ENCODE results near the gene OR5AU1. TPM values are rescaled to one million over a fixed set of nuclear protein-coding genes. Genes with fewer than 3 reads are reported as not detected.
"Not testable (repeated sequence)": the region's sequence is repeated elsewhere in the genome, so short reads cannot be mapped to it uniquely, and the experiment has no call there.

The OR5AU1 gene
- total RNA-seq, 1 donor from 2014 or later, result not detected

DNA sequence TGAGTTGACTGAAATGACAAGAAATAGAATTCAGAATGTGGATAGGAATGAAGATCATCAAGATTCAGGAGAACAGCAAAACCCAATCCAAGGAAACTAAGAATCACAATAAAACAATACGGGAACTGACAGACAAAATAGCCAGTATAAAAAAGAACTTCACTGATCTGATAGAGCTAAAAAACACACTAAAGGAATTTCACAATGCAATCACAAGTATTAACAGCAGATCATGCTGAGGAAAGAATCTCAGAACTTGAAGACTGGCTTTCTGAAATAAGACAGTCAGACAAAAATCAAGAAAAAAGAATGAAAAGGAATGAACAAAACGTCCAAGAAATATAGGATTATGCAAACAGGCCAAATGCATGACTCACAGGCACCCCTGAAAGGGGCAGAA is 15.3 kb upstream of the OR5AU1 start:
- Histone ChIP-seq H3K36me3 (ENCODE audit: control insufficient read depth in 3 of 3, insufficient read depth in 3 of 3, low read length in 3 of 3) (no peaks in the 10 kb centered on the region), H3K9ac (ENCODE audit: low read depth in 1 of 3, low read length in 3 of 3) (no peak overlapping the region), H3K4me1 (ENCODE audit: control insufficient read depth in 3 of 3, insufficient read depth in 3 of 3, low read length in 3 of 3) (no peaks in the 10 kb centered on the region), H3K4me3 (ENCODE audit: low read length in 3 of 3) (no peak overlapping the region), H3K27me3 (ENCODE audit: control insufficient read depth in 3 of 3, insufficient read depth in 3 of 3, low read length in 3 of 3) (peaks cover 0 to 13% (median 3%) of the 10 kb centered on the region in 3 donors), H3K9me3 (ENCODE audit: control insufficient read depth in 3 of 3, low read length in 3 of 3) (no peaks in the 10 kb centered on the region), H3K27ac (ENCODE audit: low read depth, low read length) (no peak overlapping the region)

DNA sequence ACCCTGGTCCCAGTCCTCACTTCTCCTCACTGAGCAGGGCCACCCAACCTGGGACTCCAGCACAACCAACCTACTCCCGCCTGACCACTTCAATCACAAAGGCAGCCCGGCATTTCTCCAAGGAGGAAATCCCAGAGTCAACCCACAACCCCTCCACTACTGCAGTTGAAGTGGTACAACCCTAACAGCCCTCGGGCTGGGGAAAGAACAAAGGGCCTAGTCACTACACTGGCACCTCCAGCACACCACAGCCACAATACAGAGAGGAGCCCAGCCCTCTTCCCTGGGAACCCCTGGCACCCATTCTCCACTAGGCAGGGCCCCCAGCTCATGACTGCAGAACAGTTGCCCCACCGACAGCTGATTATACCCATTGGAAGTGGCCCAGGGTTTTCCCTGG is 13.7 kb upstream of the OR5AU1 start:
- no peaks in the 10 kb centered on the region for H3K36me3 ChIP-seq (ENCODE audit: control insufficient read depth in 3 of 3, insufficient read depth in 3 of 3, low read length in 3 of 3)
- H3K27me3 ChIP-seq (ENCODE audit: control insufficient read depth in 3 of 3, insufficient read depth in 3 of 3, low read length in 3 of 3), result peaks cover 0 to 13% (median 3%) of the 10 kb centered on the region in 3 donors
- H3K9me3 ChIP-seq (ENCODE audit: control insufficient read depth in 3 of 3, low read length in 3 of 3), result no peaks in the 10 kb centered on the region
- H3K4me3 ChIP-seq (ENCODE audit: low read length in 3 of 3), result no peak overlapping the region
- no peak overlapping the region for H3K27ac ChIP-seq (ENCODE audit: low read depth, low read length)
- H3K4me1 ChIP-seq (ENCODE audit: control insufficient read depth in 3 of 3, insufficient read depth in 3 of 3, low read length in 3 of 3), result no peaks in the 10 kb centered on the region
- no peak overlapping the region for H3K9ac ChIP-seq (ENCODE audit: low read depth in 1 of 3, low read length in 3 of 3)

DNA sequence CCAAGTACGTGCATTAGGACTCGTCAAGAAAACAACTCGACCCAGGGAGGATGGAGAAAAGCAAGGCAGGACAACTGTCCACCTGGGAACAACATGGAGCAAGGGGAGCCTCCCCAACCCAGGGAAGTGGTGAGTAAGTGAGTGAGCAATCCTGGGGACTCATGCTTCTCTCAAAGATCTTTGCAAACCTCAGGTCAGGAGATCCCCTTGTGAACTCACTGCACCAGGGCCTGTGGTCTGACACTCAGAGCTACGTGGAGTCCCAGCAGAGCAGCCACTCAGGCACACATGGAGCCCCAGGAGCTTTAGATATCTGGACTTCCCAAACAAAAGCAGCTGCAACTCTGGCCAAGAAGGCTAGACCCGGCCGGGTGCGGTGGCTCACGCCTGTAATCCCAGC is 12.2 kb upstream of the OR5AU1 start:
- Histone ChIP-seq H3K9ac (ENCODE audit: low read depth in 1 of 3, low read length in 3 of 3) (no peak overlapping the region), H3K4me3 (ENCODE audit: low read length in 3 of 3) (no peak overlapping the region), H3K9me3 (ENCODE audit: control insufficient read depth in 3 of 3, low read length in 3 of 3) (no peaks in the 10 kb centered on the region), H3K36me3 (ENCODE audit: control insufficient read depth in 3 of 3, insufficient read depth in 3 of 3, low read length in 3 of 3) (no peaks in the 10 kb centered on the region), H3K4me1 (ENCODE audit: control insufficient read depth in 3 of 3, insufficient read depth in 3 of 3, low read length in 3 of 3) (no peaks in the 10 kb centered on the region), H3K27me3 (ENCODE audit: control insufficient read depth in 3 of 3, insufficient read depth in 3 of 3, low read length in 3 of 3) (peaks cover under 1 to 13% (median 3%) of the 10 kb centered on the region in 3 donors), H3K27ac (ENCODE audit: low read depth, low read length) (no peak overlapping the region)

DNA sequence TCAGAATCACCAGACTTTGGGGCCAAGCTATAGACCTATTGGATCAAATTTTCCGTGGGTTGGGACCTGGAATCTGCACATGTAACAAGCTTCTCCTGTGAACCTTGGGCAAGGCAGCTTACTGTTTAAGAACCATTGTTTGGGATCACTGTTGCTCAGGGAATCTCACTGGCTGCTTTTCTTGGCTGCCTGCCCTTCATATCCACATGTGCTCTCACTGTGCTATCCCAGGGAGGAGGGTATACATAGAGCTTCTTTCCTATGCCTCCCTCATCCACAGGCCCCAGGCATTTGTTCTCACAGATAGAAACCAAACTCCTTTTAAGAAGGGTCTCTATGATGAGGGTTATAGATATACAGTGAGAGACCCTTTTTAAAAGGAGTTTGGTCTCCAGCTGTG is 9.8 kb upstream of the OR5AU1 start:
- H3K27ac ChIP-seq (ENCODE audit: low read depth, low read length); H3K4me3 ChIP-seq (ENCODE audit: low read length in 3 of 3); H3K4me1 ChIP-seq (ENCODE audit: control insufficient read depth in 3 of 3, insufficient read depth in 3 of 3, low read length in 3 of 3); H3K36me3 ChIP-seq (ENCODE audit: control insufficient read depth in 3 of 3, insufficient read depth in 3 of 3, low read length in 3 of 3); H3K9me3 ChIP-seq (ENCODE audit: control insufficient read depth in 3 of 3, low read length in 3 of 3); H3K9ac ChIP-seq (ENCODE audit: low read depth in 1 of 3, low read length in 3 of 3): not testable (repeated sequence)
- peaks cover 3 to 13% (median 4%) of the 10 kb centered on the region in 3 donors for H3K27me3 ChIP-seq (ENCODE audit: control insufficient read depth in 3 of 3, insufficient read depth in 3 of 3, low read length in 3 of 3)

DNA sequence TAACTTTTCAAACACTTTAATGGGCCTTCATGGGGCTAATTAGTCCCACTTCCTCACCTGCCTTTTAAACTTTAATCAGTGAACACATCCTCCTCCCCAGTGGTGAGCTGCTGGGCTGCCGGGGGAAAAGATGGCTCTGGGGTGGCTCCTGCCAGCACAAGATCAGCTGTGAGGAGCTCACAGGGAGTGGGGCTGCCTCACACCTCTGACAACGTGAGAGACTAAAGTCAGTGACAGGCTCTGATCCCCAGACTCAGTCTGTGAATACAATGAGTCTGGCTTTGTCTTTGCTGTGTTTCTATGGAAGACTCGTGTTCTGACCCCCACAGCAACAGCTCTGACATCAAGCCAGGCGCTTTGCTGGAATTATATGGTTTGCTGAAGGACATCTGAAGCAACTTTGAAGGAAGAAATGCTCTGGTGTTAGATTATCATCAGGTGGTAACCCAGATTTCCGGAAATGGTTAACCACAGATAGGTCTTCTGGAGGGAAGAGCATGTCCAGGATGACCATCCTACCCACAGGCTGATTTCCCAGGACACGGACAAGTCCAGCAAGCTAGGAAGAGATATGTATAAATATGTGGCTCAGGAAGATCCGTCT is 9.2 kb upstream of the OR5AU1 start:
- not testable (repeated sequence) for H3K27ac ChIP-seq (ENCODE audit: low read depth, low read length); H3K4me3 ChIP-seq (ENCODE audit: low read length in 3 of 3); H3K9ac ChIP-seq (ENCODE audit: low read depth in 1 of 3, low read length in 3 of 3); H3K4me1 ChIP-seq (ENCODE audit: control insufficient read depth in 3 of 3, insufficient read depth in 3 of 3, low read length in 3 of 3); H3K9me3 ChIP-seq (ENCODE audit: control insufficient read depth in 3 of 3, low read length in 3 of 3); H3K36me3 ChIP-seq (ENCODE audit: control insufficient read depth in 3 of 3, insufficient read depth in 3 of 3, low read length in 3 of 3)
- peaks cover 2 to 11% (median 4%) of the 10 kb centered on the region in 3 donors for H3K27me3 ChIP-seq (ENCODE audit: control insufficient read depth in 3 of 3, insufficient read depth in 3 of 3, low read length in 3 of 3)

DNA sequence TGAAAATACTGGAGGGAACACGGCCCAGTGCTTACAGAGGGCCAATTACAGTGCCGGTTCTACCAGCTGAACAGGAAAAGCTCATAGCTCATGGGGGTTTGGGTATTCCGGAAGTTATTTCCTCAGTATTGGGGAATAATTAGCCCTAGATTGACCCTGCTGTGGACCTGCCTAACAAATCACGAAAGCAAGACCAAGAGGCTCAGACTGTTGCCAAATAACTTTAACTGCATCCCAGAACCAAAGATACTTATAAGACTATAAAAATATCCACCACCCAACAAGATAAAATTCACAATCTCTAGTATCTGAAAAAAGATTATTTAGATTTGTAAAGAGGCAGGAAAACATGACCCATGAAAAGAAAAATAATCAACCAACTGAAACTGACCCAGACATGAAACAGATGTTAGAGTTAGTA is 8.0 kb upstream of the OR5AU1 start:
- Histone ChIP-seq H3K36me3 (ENCODE audit: control insufficient read depth in 3 of 3, insufficient read depth in 3 of 3, low read length in 3 of 3) (no peaks in the 10 kb centered on the region), H3K27ac (ENCODE audit: low read depth, low read length) (no peak overlapping the region), H3K4me3 (ENCODE audit: low read length in 3 of 3) (no peak overlapping the region), H3K9me3 (ENCODE audit: control insufficient read depth in 3 of 3, low read length in 3 of 3) (no peaks in the 10 kb centered on the region), H3K9ac (ENCODE audit: low read depth in 1 of 3, low read length in 3 of 3) (no peak overlapping the region), H3K4me1 (ENCODE audit: control insufficient read depth in 3 of 3, insufficient read depth in 3 of 3, low read length in 3 of 3) (no peaks in the 10 kb centered on the region), H3K27me3 (ENCODE audit: control insufficient read depth in 3 of 3, insufficient read depth in 3 of 3, low read length in 3 of 3) (peaks cover 0 to 6% (median 4%) of the 10 kb centered on the region in 3 donors)

DNA sequence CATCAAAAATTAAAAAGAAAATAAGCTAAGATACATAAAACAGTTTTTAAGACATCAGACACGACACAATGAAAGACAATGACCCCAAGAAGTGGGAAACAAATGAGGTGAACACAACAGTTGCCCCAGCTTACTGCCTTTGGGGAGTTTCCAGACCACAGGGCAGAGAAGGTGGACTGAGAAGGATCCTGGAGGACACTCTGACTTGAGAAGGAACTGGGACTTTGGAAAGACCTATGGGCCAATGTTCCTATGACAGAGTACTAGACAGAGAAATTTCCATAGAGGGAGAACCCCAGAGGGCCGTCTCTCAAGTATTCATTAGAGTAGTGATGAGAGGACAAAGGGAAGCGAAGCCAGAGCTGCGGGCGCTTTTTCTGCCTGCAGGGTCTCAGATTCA is 6.2 kb upstream of the OR5AU1 start:
- no peak overlapping the region for H3K4me3 ChIP-seq (ENCODE audit: low read length in 3 of 3)
- H3K4me1 ChIP-seq (ENCODE audit: control insufficient read depth in 3 of 3, insufficient read depth in 3 of 3, low read length in 3 of 3), result no peaks in the 10 kb centered on the region
- no peak overlapping the region for H3K9ac ChIP-seq (ENCODE audit: low read depth in 1 of 3, low read length in 3 of 3)
- peaks cover 0 to 4% (median 0%) of the 10 kb centered on the region in 3 donors for H3K27me3 ChIP-seq (ENCODE audit: control insufficient read depth in 3 of 3, insufficient read depth in 3 of 3, low read length in 3 of 3)
- no peak overlapping the region for H3K27ac ChIP-seq (ENCODE audit: low read depth, low read length)
- H3K9me3 ChIP-seq (ENCODE audit: control insufficient read depth in 3 of 3, low read length in 3 of 3), result no peaks in the 10 kb centered on the region
- no peaks in the 10 kb centered on the region for H3K36me3 ChIP-seq (ENCODE audit: control insufficient read depth in 3 of 3, insufficient read depth in 3 of 3, low read length in 3 of 3)

DNA sequence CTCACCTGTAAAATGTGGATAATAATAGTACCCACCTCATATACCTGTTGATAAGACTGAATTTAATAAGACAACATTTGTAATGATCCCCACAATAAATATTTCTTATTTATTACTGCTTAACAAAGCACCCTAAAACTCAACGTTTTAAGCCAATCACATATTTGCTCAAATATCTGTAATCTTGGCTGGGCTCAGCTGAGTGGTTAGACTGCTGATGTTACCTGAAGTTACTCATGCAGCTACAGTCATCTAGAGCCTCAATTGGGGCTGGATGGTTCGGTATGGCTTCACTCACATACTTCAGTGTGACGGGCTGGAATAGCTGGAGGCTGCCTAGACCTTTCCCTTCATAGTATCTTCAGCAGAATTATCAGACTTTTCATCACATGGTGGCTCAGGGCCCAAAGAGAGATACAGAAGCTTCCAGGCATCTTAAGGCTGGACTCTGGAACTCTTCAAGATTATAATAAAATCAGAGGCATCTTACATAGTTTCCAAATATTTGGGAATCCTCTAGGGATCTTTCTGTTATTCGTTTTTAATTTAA is 4.3 kb upstream of the OR5AU1 start:
- no peak overlapping the region for H3K4me3 ChIP-seq (ENCODE audit: low read length in 3 of 3)
- H3K9me3 ChIP-seq (ENCODE audit: control insufficient read depth in 3 of 3, low read length in 3 of 3), result no peaks in the 10 kb centered on the region
- H3K27me3 ChIP-seq (ENCODE audit: control insufficient read depth in 3 of 3, insufficient read depth in 3 of 3, low read length in 3 of 3), result peaks cover 0 to 10% (median 3%) of the 10 kb centered on the region in 3 donors
- no peaks in the 10 kb centered on the region for H3K4me1 ChIP-seq (ENCODE audit: control insufficient read depth in 3 of 3, insufficient read depth in 3 of 3, low read length in 3 of 3)
- H3K27ac ChIP-seq (ENCODE audit: low read depth, low read length), result no peak overlapping the region
- H3K9ac ChIP-seq (ENCODE audit: low read depth in 1 of 3, low read length in 3 of 3), result no peak overlapping the region
- no peaks in the 10 kb centered on the region for H3K36me3 ChIP-seq (ENCODE audit: control insufficient read depth in 3 of 3, insufficient read depth in 3 of 3, low read length in 3 of 3)

DNA sequence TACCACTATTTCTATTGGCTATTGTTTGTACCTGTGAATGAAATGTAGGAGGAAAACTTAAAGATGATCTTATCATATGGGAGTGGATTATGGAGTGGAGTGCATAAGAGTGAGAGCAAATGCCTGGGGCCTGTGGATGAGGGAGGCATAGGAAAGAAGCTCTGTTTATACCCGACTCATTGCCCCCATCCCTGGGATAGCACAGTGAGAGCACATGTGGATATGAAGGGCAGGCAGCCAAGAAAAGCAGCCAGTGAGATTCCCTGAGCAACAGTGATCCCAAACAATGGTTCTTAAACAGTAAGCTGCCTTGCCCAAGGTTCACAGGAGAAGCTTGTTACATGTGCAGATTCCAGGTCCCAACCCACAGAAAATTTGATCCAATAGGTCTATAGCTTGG is 2.3 kb upstream of the OR5AU1 start:
- H3K27me3 ChIP-seq (ENCODE audit: control insufficient read depth in 3 of 3, insufficient read depth in 3 of 3, low read length in 3 of 3), result peaks cover 0 to 10% (median 3%) of the 10 kb centered on the region in 3 donors
- not testable (repeated sequence) for H3K36me3 ChIP-seq (ENCODE audit: control insufficient read depth in 3 of 3, insufficient read depth in 3 of 3, low read length in 3 of 3); H3K9ac ChIP-seq (ENCODE audit: low read depth in 1 of 3, low read length in 3 of 3); H3K4me1 ChIP-seq (ENCODE audit: control insufficient read depth in 3 of 3, insufficient read depth in 3 of 3, low read length in 3 of 3); H3K9me3 ChIP-seq (ENCODE audit: control insufficient read depth in 3 of 3, low read length in 3 of 3); H3K4me3 ChIP-seq (ENCODE audit: low read length in 3 of 3); H3K27ac ChIP-seq (ENCODE audit: low read depth, low read length)

DNA sequence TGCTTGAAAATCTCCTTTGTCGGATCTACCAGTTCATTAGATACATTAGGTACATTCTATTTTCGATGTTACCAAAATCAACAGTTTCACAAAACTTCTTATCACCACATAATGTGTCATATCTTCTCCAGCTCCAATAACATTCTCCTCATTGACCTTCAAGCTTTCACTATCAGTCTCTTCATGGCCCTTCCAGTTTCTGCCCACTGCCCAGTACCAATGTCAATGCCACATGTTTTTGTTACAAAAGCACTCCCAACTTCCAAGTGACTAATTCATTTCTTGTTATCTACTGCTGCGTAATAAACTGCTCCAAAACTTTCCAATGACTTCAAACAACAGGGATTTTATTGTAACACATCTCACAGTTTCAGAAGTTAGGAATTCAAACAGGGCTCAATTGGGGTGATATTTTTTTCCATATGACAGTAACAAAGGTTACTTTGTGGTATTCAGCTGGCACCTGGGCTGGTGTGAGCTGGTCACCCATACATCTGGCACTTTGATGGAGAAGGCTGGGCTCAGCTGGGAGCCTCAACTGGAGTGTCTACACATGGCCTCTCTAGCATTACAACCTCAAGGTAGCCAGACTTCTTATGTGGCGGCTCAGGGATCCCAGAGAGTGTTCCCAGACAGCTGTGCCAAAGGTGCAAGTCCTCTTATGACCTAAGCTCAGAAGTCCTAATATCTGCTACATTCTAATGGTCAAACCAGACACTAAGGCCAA is 6.1 kb downstream of the OR5AU1 start:
- Histone ChIP-seq H3K9me3 (ENCODE audit: control insufficient read depth in 3 of 3, low read length in 3 of 3) (peaks cover 0 to 2% (median 0%) of the 10 kb centered on the region in 3 donors), H3K4me3 (ENCODE audit: low read length in 3 of 3) (no peak overlapping the region), H3K27me3 (ENCODE audit: control insufficient read depth in 3 of 3, insufficient read depth in 3 of 3, low read length in 3 of 3) (no peaks in the 10 kb centered on the region), H3K36me3 (ENCODE audit: control insufficient read depth in 3 of 3, insufficient read depth in 3 of 3, low read length in 3 of 3) (no peaks in the 10 kb centered on the region), H3K27ac (ENCODE audit: low read depth, low read length) (no peak overlapping the region), H3K4me1 (ENCODE audit: control insufficient read depth in 3 of 3, insufficient read depth in 3 of 3, low read length in 3 of 3) (no peaks in the 10 kb centered on the region), H3K9ac (ENCODE audit: low read depth in 1 of 3, low read length in 3 of 3) (no peak overlapping the region)

Measured in skeletal muscle tissue (tissue), 4 donors.